G401 (cell line): ENCODE results near the gene APLP2. TPM values are rescaled to one million over a fixed set of nuclear protein-coding genes. Genes with fewer than 3 reads are reported as not detected.
"Not testable (repeated sequence)": the region's sequence is repeated elsewhere in the genome, so short reads cannot be mapped to it uniquely, and the experiment has no call there.

Experiments
- DNase-seq: peaks from one replicate; pipeline ENCODE4 v3.0.0-alpha.2; 2015; ENCODE audit warnings: low spot score
- in situ Hi-C: cut with HindIII; loops from 2 replicates; pipeline ENCODE4 v1.10.0; 2016; ENCODE audit warnings: low sequenced_read_pairs, mixed read lengths
- total RNA-seq: library from RNA; depleted of rRNA; stranded (reverse); fragments of >200 nt; shearing (Covaris generic); gene quantifications from 2 replicates; pipeline ENCODE4 v1.2.3, GENCODE V29; 2014

Gene APLP2
- total RNA-seq, 1 experiment from 2014 or later = 237 TPM

DNA sequence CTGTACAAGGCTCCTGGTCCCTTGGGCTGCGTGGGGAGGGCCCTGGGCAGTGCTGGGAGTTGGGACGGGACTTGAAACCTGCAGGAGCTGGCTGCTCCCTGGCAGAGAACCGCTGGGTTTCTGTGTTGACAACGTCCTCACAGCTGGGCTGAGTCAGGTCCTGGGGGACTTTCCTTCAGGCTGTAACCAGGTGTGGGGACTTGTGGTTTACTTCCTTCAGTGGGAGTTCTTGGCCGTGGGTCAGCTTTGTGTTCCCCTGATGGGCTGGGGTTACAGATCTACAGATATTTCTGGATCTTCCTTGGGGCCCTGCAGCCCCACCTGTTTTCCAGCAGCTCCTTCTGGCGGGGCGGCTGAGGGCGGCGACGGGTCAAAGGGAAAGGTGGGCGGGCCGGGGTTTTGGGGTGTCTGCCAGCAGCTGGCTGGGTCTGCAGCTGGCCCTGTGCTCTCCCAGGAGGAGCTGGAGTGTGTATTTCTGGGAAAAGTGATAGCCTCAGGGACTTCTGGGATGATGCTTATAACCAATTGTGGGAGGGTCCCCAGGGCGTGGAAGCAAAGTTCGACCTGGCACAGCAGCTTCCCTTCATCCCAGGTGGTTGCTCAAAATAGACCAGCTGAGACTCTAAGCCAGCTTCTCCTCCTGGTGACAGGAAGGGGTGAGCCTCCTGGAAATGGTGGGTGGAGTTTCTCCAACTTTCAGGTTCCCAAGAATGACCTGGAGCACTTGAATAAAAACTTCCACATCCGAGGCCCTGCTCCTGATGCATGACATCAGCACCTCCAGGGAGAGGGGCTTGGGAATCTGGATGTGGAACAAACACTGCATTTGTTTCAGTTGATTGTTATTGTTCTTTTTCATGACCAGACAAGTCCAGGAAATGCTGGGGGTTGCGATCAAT is 109.0 kb downstream of the APLP2 start:
- no peak for DNase-seq
- in situ Hi-C loops = no loop called here

GRCh38 chr11:130179396-130180306 is 110.0 kb downstream of the APLP2 start:
- DNase-seq = no peak
- in situ Hi-C loops = no loop called here

DNA sequence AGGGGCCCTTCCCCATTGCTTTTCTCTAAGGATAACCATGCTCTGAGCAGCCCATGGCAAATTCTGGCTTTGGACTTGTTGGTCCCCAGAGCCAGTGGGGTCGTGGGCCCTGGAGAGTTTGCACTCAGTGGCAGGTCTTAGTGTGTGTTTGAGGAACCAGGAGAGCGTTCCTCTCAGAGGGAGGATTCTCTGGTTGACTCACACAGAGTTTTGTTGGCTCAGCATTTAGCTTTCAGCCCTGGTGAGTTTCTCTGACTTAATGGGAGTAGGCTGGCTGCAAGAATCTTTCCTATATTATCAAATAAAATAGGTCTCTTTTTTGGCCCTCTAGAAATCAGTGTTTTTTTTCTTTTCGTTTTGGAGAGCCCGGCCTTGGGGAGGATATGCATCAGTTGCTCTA is 110.8 kb downstream of the APLP2 start:
- DNase-seq = no peak
- in situ Hi-C loops = no loop called here

- in situ Hi-C loops = no loop called here
- DNase-seq = no peak
These were observed 111.2 kb downstream of the APLP2 start for GRCh38 chr11:130180896-130181294.

DNA sequence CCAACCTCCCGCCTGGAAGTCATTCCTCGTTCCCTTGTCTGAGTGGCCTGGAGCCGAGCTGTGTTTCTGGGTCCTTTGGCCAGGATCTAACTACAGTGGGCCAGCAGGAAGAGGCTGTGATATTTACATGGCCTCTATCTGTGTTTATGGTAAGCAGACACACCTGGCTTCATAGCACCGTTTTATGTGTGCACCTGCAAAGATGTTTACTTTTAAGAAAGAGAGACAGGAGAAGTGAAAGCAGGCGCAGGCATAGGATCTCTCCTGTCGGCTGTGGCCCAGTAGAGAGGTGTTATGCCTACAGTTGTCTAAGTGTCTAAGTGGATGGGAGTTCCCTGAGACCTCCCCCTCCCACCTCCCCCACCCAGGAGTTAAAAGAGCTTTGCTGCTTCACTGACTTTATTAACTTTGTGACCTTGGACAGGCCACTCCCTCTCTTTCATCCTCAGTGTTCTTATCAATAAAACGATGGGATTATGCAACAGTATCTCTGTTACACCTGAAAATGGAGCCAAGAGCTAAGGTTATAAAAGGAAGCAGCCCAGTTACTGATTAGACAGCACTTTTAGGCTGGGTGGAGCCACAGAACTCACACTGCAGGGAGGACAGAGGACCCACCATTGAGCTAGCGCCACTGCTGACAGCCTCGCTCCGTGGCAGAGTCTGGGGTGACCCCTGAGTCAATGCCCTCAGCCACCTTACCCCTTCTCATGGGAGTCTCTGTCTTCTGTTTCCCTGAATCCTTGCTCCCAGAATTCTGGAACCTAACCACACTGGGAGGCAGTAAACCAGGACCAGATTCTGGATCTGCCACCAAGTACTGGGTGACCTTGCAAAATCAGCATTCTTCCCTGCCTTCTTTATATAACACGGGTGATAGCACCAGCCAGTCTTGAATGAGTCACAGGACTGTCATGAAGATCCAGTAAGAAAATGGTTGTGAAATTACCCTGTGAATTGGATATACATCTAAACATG is 111.9 kb downstream of the APLP2 start:
- in situ Hi-C loops = no loop called here
- DNase-seq = no peak

GRCh38 chr11:130183878-130184610 is 114.3 kb downstream of the APLP2 start:
- in situ Hi-C loops = no loop called here
- no peak for DNase-seq

- no peak for DNase-seq
- in situ Hi-C loops = no loop called here
These were observed 117.4 kb downstream of the APLP2 start for GRCh38 chr11:130187096-130187495.

GRCh38 chr11:130188047-130188446 is 118.4 kb downstream of the APLP2 start:
- in situ Hi-C loops = no loop called here
- DNase-seq = no peak

- no peak for DNase-seq
- in situ Hi-C loops = no loop called here
These were observed 119.1 kb downstream of the APLP2 start for GRCh38 chr11:130188585-130189347.

DNA sequence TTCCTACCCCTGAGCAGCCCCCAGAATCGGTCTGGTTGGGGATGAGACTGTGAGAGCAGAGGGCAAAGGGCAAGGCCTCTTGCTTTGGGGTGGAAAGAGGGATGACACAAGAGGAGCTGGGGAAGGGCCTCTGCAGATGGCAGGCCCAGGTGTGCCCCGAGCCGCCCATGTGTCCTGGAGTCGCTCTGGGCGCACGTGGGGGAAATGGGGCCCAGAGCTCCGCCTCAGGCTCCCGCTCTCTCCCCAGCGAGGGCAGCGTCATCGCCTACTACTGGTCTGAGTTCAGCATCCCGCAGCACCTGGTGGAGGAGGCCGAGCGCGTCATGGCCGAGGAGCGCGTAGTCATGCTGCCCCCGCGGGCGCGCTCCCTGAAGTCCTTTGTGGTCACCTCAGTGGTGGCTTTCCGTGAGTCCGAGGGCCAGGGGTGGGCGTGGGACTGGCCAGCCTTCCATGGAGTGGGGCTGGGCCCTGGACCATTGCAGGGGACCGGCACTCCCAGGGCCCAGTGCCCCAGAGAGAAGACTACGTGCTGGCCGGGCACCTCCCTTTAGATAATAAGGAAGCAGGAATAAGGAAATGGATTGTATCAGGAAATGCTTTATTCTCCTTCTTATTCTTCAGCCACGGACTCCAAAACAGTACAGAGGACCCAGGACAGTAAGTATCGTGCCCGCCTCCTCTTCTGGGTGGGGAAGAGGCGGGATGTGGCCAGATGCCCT is 120.0 kb downstream of the APLP2 start:
- in situ Hi-C loops = no loop called here
- no peak for DNase-seq

DNA sequence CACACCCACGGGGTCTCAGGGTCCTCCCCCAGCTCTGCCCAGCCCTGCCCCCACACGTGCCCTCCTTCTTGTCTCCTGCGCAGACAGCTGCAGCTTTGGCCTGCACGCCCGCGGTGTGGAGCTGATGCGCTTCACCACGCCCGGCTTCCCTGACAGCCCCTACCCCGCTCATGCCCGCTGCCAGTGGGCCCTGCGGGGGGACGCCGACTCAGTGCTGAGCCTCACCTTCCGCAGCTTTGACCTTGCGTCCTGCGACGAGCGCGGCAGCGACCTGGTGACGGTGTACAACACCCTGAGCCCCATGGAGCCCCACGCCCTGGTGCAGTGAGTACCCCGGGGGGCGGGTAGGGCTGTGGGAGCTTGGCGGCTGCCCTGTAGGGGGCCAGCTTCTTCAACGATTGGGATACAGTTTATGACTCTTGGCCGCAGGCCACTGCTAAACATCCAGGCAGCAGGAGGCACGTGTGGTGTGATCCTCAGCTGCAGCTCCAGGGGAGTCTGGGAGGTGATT is 120.7 kb downstream of the APLP2 start:
- DNase-seq = no peak
- in situ Hi-C loops = no loop called here

- no peak for DNase-seq
- in situ Hi-C loops = no loop called here
These were observed 122.2 kb downstream of the APLP2 start for GRCh38 chr11:130191896-130192295.

DNA sequence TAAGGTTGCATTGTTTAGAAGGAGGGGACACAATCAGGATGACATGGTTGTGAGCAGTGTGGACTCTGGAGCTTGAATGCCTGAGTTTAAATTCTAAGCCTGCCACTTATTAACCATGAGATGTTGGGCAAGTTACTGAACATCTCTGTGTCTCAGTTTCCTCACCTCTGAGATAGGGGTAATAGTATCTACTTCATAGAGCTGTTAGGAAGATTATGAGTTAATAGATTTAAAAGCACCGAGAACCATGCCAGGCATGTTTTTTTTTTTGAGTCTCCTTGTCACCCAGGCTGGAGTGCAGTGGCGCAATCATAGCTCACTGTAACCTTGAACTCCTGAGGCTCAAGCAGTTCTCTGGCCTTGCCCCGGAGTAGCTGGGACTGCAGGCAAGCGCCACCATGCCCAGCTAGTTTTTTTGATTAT is 123.2 kb downstream of the APLP2 start:
- no peak for DNase-seq
- in situ Hi-C loops = no loop called here

DNA sequence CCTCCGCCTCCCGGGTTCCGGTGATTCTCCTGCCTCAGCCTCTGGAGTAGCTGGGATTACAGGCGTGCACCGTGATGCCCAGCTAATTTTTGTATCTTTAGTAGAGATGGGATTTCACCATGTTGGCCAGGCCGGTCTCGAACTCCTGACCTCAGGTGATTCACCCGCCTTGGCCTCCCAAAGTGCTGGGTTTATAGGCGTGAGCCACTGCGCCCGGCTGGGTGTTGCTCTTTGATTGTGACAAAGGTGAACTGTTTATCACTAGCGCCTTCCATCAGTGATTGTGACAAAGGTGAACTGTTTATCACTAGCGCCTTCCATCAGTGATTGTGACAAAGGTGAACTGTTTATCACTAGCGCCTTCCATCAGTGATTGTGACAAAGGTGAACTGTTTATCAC is 123.9 kb downstream of the APLP2 start:
- DNase-seq, in situ Hi-C loops: not testable (repeated sequence)
